ENCODE results near the gene PRDM1.

Gene PRDM1

GRCh38 chr6:106124437-106125430, 38.6 kb downstream of the PRDM1 start:
- no peaks in the 10 kb centered on the region for H3K4me1 ChIP-seq (ENCODE audit: insufficient read depth, insufficient read length)
- DNase-seq (ENCODE audit: low read depth, low spot score): no peak
- no peaks in the 10 kb centered on the region for H3K27me3 ChIP-seq (ENCODE audit: insufficient read depth, insufficient read length)
- no peaks in the 10 kb centered on the region for H3K36me3 ChIP-seq (ENCODE audit: insufficient read depth, insufficient read length, low read length)
- H3K9me3 ChIP-seq (ENCODE audit: insufficient read depth, low read length): no peaks in the 10 kb centered on the region
- no peak overlapping the region for H3K4me3 ChIP-seq (ENCODE audit: insufficient read length, low read depth)
- no peak overlapping the region for H3K9ac ChIP-seq (ENCODE audit: insufficient read length, low read depth)
- TF ChIP-seq ZNF274 (IDR thresholded peaks at IDR 0.05; ENCODE audit: low read depth, low read length): no peak
- no peak for TF ChIP-seq SUZ12 (IDR thresholded peaks at IDR 0.05; ENCODE audit: extremely low read depth, insufficient read depth, insufficient read length)
- no peak for TF ChIP-seq YY1 (IDR thresholded peaks at IDR 0.05; ENCODE audit: insufficient read depth, insufficient read length)

GRCh38 chr6:106125925-106126435, 39.8 kb downstream of the PRDM1 start:
- DNase-seq (ENCODE audit: low read depth, low spot score): no peak
- no peaks in the 10 kb centered on the region for H3K27me3 ChIP-seq (ENCODE audit: insufficient read depth, insufficient read length)
- no peaks in the 10 kb centered on the region for H3K36me3 ChIP-seq (ENCODE audit: insufficient read depth, insufficient read length, low read length)
- H3K9ac ChIP-seq (ENCODE audit: insufficient read length, low read depth): no peak overlapping the region
- no peak overlapping the region for H3K4me3 ChIP-seq (ENCODE audit: insufficient read length, low read depth)
- TF ChIP-seq YY1 (IDR thresholded peaks at IDR 0.05; ENCODE audit: insufficient read depth, insufficient read length) (no peak), SUZ12 (IDR thresholded peaks at IDR 0.05; ENCODE audit: extremely low read depth, insufficient read depth, insufficient read length) (no peak), ZNF274 (IDR thresholded peaks at IDR 0.05; ENCODE audit: low read depth, low read length) (no peak)
- H3K9me3 ChIP-seq (ENCODE audit: insufficient read depth, low read length): no peaks in the 10 kb centered on the region
- H3K4me1 ChIP-seq (ENCODE audit: insufficient read depth, insufficient read length): no peaks in the 10 kb centered on the region

DNA sequence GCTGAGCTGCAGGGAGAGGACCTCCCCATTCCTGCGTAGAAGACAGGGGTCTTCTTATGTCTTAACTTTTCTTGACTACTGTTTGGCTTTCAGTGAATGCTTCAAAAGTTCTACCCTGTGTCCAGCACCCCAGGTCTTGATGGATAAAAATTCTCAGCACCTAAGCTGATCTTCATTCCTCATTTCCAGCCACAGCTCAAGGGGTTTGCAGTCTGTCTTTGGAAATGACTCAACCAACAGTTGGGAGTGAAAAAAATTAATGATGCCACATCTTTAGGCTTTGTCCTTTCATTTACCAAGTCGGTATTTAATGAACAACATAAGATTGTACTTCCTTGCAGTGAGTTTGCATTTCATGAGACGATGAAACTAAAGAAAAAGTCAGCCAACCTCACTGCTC, 40.3 kb downstream of the PRDM1 start:
- TF ChIP-seq SUZ12 (IDR thresholded peaks at IDR 0.05; ENCODE audit: extremely low read depth, insufficient read depth, insufficient read length) (no peak), YY1 (IDR thresholded peaks at IDR 0.05; ENCODE audit: insufficient read depth, insufficient read length) (no peak)
- H3K9ac ChIP-seq (ENCODE audit: insufficient read length, low read depth): no peak overlapping the region
- H3K36me3 ChIP-seq (ENCODE audit: insufficient read depth, insufficient read length, low read length): no peaks in the 10 kb centered on the region
- no peaks in the 10 kb centered on the region for H3K27me3 ChIP-seq (ENCODE audit: insufficient read depth, insufficient read length)
- no peaks in the 10 kb centered on the region for H3K9me3 ChIP-seq (ENCODE audit: insufficient read depth, low read length)
- H3K4me1 ChIP-seq (ENCODE audit: insufficient read depth, insufficient read length): no peaks in the 10 kb centered on the region
- DNase-seq (ENCODE audit: low read depth, low spot score): no peak
- H3K4me3 ChIP-seq (ENCODE audit: insufficient read length, low read depth): no peak overlapping the region

DNA sequence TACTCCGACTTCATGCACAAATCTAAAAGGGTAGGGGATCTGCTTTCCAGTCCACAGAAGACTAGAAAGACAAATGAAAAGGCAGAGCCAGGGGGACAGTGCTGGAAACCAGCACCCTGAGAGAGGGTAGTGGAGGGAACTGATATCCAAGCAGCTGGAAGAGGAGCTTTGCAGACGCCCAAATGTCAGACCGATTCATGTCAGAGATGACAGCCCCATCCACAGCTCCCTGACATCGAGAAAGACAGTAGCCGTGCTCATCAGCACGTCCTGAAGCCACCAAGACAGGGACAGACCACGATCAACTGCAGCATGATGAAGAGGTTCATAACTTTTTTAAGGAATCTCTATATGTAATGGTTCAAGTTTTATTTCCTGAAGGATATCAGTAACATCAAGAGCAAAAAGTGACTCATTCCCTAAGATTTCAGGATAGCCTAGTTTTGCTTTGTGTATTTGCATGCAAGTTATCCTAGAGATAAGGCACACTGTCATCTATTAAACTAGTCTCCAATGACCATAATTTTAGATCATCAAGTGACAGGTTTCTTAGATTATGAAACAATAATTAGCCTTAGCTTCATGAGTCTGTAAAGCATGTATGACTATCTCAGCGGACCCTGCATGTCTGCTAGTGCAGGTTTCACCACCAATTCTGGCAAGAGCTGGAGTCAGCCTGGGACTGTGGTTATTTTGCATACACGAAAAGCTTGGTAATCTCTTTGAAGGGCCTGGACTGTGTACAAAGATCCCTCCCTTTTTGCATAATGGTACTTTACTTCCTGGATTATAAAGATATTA, 43.0 kb downstream of the PRDM1 start:
- no peak for TF ChIP-seq YY1 (IDR thresholded peaks at IDR 0.05; ENCODE audit: insufficient read depth, insufficient read length)
- TF ChIP-seq ZNF274 (IDR thresholded peaks at IDR 0.05; ENCODE audit: low read depth, low read length): no peak
- TF ChIP-seq SUZ12 (IDR thresholded peaks at IDR 0.05; ENCODE audit: extremely low read depth, insufficient read depth, insufficient read length): no peak
- H3K27me3 ChIP-seq (ENCODE audit: insufficient read depth, insufficient read length): no peaks in the 10 kb centered on the region
- no peaks in the 10 kb centered on the region for H3K4me1 ChIP-seq (ENCODE audit: insufficient read depth, insufficient read length)
- no peaks in the 10 kb centered on the region for H3K36me3 ChIP-seq (ENCODE audit: insufficient read depth, insufficient read length, low read length)
- no peak overlapping the region for H3K9ac ChIP-seq (ENCODE audit: insufficient read length, low read depth)
- DNase-seq (ENCODE audit: low read depth, low spot score): no peak
- H3K4me3 ChIP-seq (ENCODE audit: insufficient read length, low read depth): no peak overlapping the region
- H3K9me3 ChIP-seq (ENCODE audit: insufficient read depth, low read length): no peaks in the 10 kb centered on the region

DNA sequence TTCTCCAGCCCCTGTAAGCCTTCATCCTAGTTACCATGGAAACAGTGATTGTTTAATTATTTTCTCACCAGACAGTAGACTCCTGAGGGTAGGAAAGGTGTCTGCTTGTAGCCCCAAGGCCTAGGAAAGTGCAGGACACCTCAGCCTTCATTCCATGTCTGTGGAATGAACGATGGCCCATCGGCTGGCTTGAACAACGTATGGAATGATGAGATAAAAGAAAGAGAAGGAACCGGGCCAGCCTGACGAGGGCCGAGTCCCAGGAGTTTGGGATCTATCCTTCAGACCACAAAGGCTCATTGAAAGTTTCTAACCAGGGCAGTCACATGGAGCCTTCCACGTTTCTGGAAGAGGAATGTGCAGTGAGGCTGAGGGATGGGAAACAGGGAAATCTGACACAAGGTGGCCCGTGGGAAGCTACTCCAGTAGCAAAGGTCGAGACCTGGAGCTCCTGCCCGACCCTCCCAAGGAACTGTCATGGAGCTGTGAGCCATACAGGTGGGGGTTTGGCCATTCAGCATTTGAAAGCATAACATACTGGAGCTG, 46.1 kb downstream of the PRDM1 start:
- no peak for DNase-seq (ENCODE audit: low read depth, low spot score)
- no peaks in the 10 kb centered on the region for H3K9me3 ChIP-seq (ENCODE audit: insufficient read depth, low read length)
- TF ChIP-seq SUZ12 (IDR thresholded peaks at IDR 0.05; ENCODE audit: extremely low read depth, insufficient read depth, insufficient read length) (no peak), ZNF274 (IDR thresholded peaks at IDR 0.05; ENCODE audit: low read depth, low read length) (no peak)
- no peak overlapping the region for H3K4me3 ChIP-seq (ENCODE audit: insufficient read length, low read depth)
- H3K4me1 ChIP-seq (ENCODE audit: insufficient read depth, insufficient read length): no peaks in the 10 kb centered on the region
- H3K36me3 ChIP-seq (ENCODE audit: insufficient read depth, insufficient read length, low read length): no peaks in the 10 kb centered on the region
- H3K27me3 ChIP-seq (ENCODE audit: insufficient read depth, insufficient read length): no peaks in the 10 kb centered on the region
- H3K9ac ChIP-seq (ENCODE audit: insufficient read length, low read depth): no peak overlapping the region

DNA sequence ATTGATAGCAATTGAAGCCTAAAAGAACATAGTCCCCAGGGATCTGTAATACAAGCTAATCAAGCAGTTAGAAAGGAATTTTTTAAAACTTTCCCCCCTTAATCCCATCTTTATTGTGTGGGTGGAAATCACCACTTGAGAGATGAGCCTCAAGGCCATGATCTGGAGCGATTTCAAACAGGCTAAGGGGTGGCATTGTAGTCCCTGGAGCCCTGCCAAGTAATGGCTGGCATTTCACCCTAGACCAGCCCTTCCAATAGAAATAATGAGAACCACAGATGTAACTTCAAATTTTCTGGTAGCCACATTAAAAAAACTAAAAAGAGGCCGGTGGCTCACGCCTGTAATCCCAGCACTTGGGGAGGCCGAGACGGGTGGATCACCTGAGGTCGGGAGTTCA, 46.9 kb downstream of the PRDM1 start:
- Histone ChIP-seq H3K27me3 (ENCODE audit: insufficient read depth, insufficient read length) (no peaks in the 10 kb centered on the region), H3K9ac (ENCODE audit: insufficient read length, low read depth) (no peak overlapping the region), H3K36me3 (ENCODE audit: insufficient read depth, insufficient read length, low read length) (no peaks in the 10 kb centered on the region), H3K4me1 (ENCODE audit: insufficient read depth, insufficient read length) (no peaks in the 10 kb centered on the region), H3K9me3 (ENCODE audit: insufficient read depth, low read length) (no peaks in the 10 kb centered on the region), H3K4me3 (ENCODE audit: insufficient read length, low read depth) (no peak overlapping the region)
- TF ChIP-seq ZNF274 (IDR thresholded peaks at IDR 0.05; ENCODE audit: low read depth, low read length) (no peak), YY1 (IDR thresholded peaks at IDR 0.05; ENCODE audit: insufficient read depth, insufficient read length) (no peak)
- DNase-seq (ENCODE audit: low read depth, low spot score): no peak

All from NT2/D1 (cell line).